GM18873 (cell line): ENCODE measurements around the gene SRA1.

Source experiments
- ATAC-seq: cut with Tn5 transposase; IDR thresholded peaks from one replicate; pipeline ENCODE4 v1.9.1; 2021; ENCODE audit warnings: mild to moderate bottlenecking, moderate library complexity, moderate number of reproducible peaks; ENCODE audit not compliant: unreplicated experiment, low FRiP score

The SRA1 gene

GRCh38 chr5:140551872-140552271 lies 5.4 kb downstream of the SRA1 start:
- no peak for ATAC-seq

- no peak for ATAC-seq
These were observed 6.9 kb downstream of the SRA1 start for GRCh38 chr5:140550147-140551079.

GRCh38 chr5:140549237-140550144 lies 7.8 kb downstream of the SRA1 start:
- no peak for ATAC-seq

GRCh38 chr5:140548791-140549190 lies 8.5 kb downstream of the SRA1 start:
- ATAC-seq = no peak

GRCh38 chr5:140548300-140548688 lies 9.0 kb downstream of the SRA1 start:
- no peak for ATAC-seq

GRCh38 chr5:140547508-140548299 lies 9.6 kb downstream of the SRA1 start, which contains the start of gene EIF4EBP3:
EIF4EBP3 (plus strand) TSS chr5:140547662; CDS start chr5:140547738, 76 bp downstream.
- ATAC-seq = peak; percentile 92

- peak; percentile 6 for ATAC-seq
These were observed 10.3 kb downstream of the SRA1 start for GRCh38 chr5:140546851-140547507.

GRCh38 chr5:140545606-140546005 lies 11.7 kb downstream of the SRA1 start:
- no peak for ATAC-seq

GRCh38 chr5:140544986-140545385 lies 12.3 kb downstream of the SRA1 start:
- no peak for ATAC-seq

GRCh38 chr5:140542972-140543371 lies 14.3 kb downstream of the SRA1 start:
- no peak for ATAC-seq

GRCh38 chr5:140540227-140540626 lies 17.0 kb downstream of the SRA1 start:
- no peak for ATAC-seq

- no peak for ATAC-seq
These were observed 33.3 kb downstream of the SRA1 start for GRCh38 chr5:140524003-140524402.

- no peak for ATAC-seq
These were observed 44.1 kb downstream of the SRA1 start for GRCh38 chr5:140513124-140513523.

- no peak for ATAC-seq
These were observed 47.4 kb downstream of the SRA1 start for GRCh38 chr5:140509898-140510297.

GRCh38 chr5:140502834-140503233 lies 54.4 kb downstream of the SRA1 start:
- no peak for ATAC-seq
